GM23338 (cell line): ENCODE data around the gene TNIP1.

Experiments used
- TF ChIP-seq, protein P1 (sequence below), 2 experiments: fragments of 200-600 bp in 1 of 2; sonication (generic) in 1 of 2; conservative IDR thresholded peaks; 2 replicates each; pipeline versions ENCODE4 v1.5.1 to v1.6.1; 2016 to 2017; ENCODE audit warnings: antibody characterized with exemption in 2 of 2, low read depth in 2 of 2, mild to moderate bottlenecking in 2 of 2, moderate library complexity in 1 of 2
- TF ChIP-seq, protein P2 (sequence below): IDR thresholded peaks from one replicate; pipeline ENCODE4 v1.6.1; 2018; ENCODE audit warnings: antibody characterized with exemption; ENCODE audit not compliant: unreplicated experiment

DNA sequence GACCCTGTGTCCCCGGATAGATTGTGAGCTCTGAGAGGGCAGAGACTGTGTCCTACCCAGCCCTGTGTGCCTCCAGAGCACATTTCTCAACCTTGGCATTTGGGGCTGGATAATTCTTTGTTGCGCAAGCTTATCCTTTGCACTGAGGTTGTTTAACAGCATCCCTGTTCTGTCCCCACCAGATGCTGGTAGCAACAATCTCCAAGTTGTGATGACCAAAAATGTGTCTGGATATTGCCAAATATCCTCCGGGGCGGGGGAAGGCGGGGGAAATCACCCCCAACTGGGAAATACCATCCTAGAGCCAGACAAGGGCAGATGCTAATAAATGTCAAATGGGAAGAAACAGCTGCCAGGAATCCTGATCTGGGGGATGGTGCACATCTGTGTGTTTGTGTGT lies 24.0 kb upstream of the TNIP1 start:
- TF ChIP-seq, protein P1, sequence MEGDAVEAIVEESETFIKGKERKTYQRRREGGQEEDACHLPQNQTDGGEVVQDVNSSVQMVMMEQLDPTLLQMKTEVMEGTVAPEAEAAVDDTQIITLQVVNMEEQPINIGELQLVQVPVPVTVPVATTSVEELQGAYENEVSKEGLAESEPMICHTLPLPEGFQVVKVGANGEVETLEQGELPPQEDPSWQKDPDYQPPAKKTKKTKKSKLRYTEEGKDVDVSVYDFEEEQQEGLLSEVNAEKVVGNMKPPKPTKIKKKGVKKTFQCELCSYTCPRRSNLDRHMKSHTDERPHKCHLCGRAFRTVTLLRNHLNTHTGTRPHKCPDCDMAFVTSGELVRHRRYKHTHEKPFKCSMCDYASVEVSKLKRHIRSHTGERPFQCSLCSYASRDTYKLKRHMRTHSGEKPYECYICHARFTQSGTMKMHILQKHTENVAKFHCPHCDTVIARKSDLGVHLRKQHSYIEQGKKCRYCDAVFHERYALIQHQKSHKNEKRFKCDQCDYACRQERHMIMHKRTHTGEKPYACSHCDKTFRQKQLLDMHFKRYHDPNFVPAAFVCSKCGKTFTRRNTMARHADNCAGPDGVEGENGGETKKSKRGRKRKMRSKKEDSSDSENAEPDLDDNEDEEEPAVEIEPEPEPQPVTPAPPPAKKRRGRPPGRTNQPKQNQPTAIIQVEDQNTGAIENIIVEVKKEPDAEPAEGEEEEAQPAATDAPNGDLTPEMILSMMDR (conservative IDR thresholded peaks at IDR 0.05; ENCODE audit: low read depth in 2 of 2) = no peak
- TF ChIP-seq, protein P2, sequence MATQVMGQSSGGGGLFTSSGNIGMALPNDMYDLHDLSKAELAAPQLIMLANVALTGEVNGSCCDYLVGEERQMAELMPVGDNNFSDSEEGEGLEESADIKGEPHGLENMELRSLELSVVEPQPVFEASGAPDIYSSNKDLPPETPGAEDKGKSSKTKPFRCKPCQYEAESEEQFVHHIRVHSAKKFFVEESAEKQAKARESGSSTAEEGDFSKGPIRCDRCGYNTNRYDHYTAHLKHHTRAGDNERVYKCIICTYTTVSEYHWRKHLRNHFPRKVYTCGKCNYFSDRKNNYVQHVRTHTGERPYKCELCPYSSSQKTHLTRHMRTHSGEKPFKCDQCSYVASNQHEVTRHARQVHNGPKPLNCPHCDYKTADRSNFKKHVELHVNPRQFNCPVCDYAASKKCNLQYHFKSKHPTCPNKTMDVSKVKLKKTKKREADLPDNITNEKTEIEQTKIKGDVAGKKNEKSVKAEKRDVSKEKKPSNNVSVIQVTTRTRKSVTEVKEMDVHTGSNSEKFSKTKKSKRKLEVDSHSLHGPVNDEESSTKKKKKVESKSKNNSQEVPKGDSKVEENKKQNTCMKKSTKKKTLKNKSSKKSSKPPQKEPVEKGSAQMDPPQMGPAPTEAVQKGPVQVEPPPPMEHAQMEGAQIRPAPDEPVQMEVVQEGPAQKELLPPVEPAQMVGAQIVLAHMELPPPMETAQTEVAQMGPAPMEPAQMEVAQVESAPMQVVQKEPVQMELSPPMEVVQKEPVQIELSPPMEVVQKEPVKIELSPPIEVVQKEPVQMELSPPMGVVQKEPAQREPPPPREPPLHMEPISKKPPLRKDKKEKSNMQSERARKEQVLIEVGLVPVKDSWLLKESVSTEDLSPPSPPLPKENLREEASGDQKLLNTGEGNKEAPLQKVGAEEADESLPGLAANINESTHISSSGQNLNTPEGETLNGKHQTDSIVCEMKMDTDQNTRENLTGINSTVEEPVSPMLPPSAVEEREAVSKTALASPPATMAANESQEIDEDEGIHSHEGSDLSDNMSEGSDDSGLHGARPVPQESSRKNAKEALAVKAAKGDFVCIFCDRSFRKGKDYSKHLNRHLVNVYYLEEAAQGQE = no peak
